OCI-LY7 (cell line): ENCODE measurements around the gene UROD. TPM values are rescaled to one million over a fixed set of nuclear protein-coding genes. Genes with fewer than 3 reads are reported as not detected.
A peak's percentile ranks its signal among the peaks of the same experiment; 100 is the strongest.

ENCODE experiments used
- BruUV-seq: library from RNA; stranded (reverse); fragments of 400-500 nt; replicated peaks from 2 replicates; lab custom pipeline; 2021; lab: Mats Ljungman, UMichigan
- CTCF ChIA-PET: fragments of 300-600 bp; sonication (Branson Sonifier 250); formaldehyde crosslinking; loops from one replicate; lab custom pipeline; 2022; ENCODE audit warnings: antibody characterized with exemption; ENCODE audit not compliant: unreplicated experiment; lab: Charles Lee
- POLR2A ChIA-PET: fragments of 300-600 bp; sonication (Branson Sonifier 250); formaldehyde crosslinking; loops from one replicate; lab custom pipeline; 2022; ENCODE audit warnings: antibody characterized with exemption; lab: Charles Lee
- DNase-seq: peaks from one replicate; pipeline ENCODE4 v3.0.0-alpha.2; 2015; ENCODE audit warnings: low spot score
- H2AFZ ChIP-seq: fragments of 200-600 bp; sonication (generic), shearing (Covaris generic); 2 replicates; pipeline ENCODE4 v1.6.1; 2014; ENCODE audit warnings: mild to moderate bottlenecking, antibody characterized with exemption, low read length, moderate library complexity
- H3K27ac ChIP-seq: fragments of 200-600 bp; sonication (generic); 2 replicates; pipeline ENCODE4 v1.5.1; 2014; ENCODE audit warnings: mixed run types, low read depth, mild to moderate bottlenecking, moderate library complexity, low read length, inconsistent platforms; ENCODE audit not compliant: poor library complexity, severe bottlenecking
- H3K36me3 ChIP-seq: fragments of 200-600 bp; sonication (generic); 2 replicates; pipeline ENCODE4 v1.6.1; 2014; ENCODE audit warnings: mild to moderate bottlenecking, antibody characterized with exemption, low read length, moderate library complexity, mixed read lengths; ENCODE audit not compliant: insufficient read depth
- H3K4me1 ChIP-seq: fragments of 200-600 bp; sonication (generic); 2 replicates; pipeline ENCODE4 v1.5.1; 2014; ENCODE audit warnings: mild to moderate bottlenecking, low read length; ENCODE audit not compliant: insufficient read depth, poor library complexity, severe bottlenecking
- H3K4me2 ChIP-seq: fragments of 200-600 bp; sonication (generic); 2 replicates; pipeline ENCODE4 v1.6.1; 2014; ENCODE audit warnings: mild to moderate bottlenecking, low read length
- H3K4me3 ChIP-seq: fragments of 200-600 bp; sonication (generic); 2 replicates; pipeline ENCODE4 v1.5.1; 2014; ENCODE audit warnings: mild to moderate bottlenecking, low read depth, low read length; ENCODE audit not compliant: poor library complexity, severe bottlenecking
- H3K79me2 ChIP-seq: fragments of 200-600 bp; sonication (generic); 2 replicates; pipeline ENCODE4 v1.6.1; 2016; ENCODE audit warnings: low read depth, mild to moderate bottlenecking, low read length, moderate library complexity, mixed read lengths; ENCODE audit not compliant: insufficient read depth
- H3K9me2 ChIP-seq: fragments of 200-600 bp; sonication (generic); 2 replicates; pipeline ENCODE4 v1.6.1; 2016; ENCODE audit warnings: mild to moderate bottlenecking, low read length, mixed read lengths; ENCODE audit not compliant: insufficient read depth
- H3K9me3 ChIP-seq: fragments of 200-600 bp; sonication (generic); 2 replicates; pipeline ENCODE4 v1.6.1; 2014; ENCODE audit warnings: mild to moderate bottlenecking, mixed run types, low read length, mixed read lengths
- H4K20me1 ChIP-seq: fragments of 200-600 bp; sonication (generic); 2 replicates; pipeline ENCODE4 v1.6.1; 2014; ENCODE audit warnings: mild to moderate bottlenecking, antibody characterized with exemption, low read length, moderate library complexity, mixed read lengths; ENCODE audit not compliant: insufficient read depth
- CTCF ChIP-seq: fragments of 200-600 bp; sonication (generic); conservative IDR thresholded peaks from 2 replicates; pipeline ENCODE4 v1.5.1; 2014; ENCODE audit warnings: mild to moderate bottlenecking, antibody characterized with exemption, low read length, moderate library complexity, mixed read lengths
- EZH2phosphoT487 ChIP-seq: fragments of 200-600 bp; sonication (generic); IDR thresholded peaks from 2 replicates; pipeline ENCODE4 v1.6.1; 2018; ENCODE audit warnings: low read depth, borderline replicate concordance, mild to moderate bottlenecking, mixed run types, antibody characterized with exemption, low read length, moderate library complexity, mixed read lengths
- intact Hi-C: fragments of 100-400 bp; cut with micrococcal nuclease; formaldehyde crosslinking; loops from one replicate; pipeline ENCODE4 v1.10.0; 2022; ENCODE audit not compliant: unreplicated experiment
- total RNA-seq, 2 experiments: library from RNA; depleted of rRNA in 1 of 2; stranded (reverse); fragments of >200 nt in 1 of 2; shearing (Covaris generic) in 1 of 2; gene quantifications; 2 replicates each; pipeline ENCODE4 v1.2.3, GENCODE V29; 2014 to 2022

The UROD gene
- total RNA-seq, 2 experiments from 2014 or later = 61.6 to 73.5 TPM

GRCh38 chr1:45009956-45010854 is 1.8 kb upstream of the UROD start:
- Histone ChIP-seq H3K4me2 (peak overlapping the region; percentile 77), H3K79me2 (peaks cover 6% of the 10 kb centered on the region; the same call in 1 of the 2 replicates), H3K36me3 (peaks cover 29% of the 10 kb centered on the region; the same call in 1 of the 2 replicates), H3K4me3 (peak overlapping the region; percentile 83), H3K4me1 (peaks cover 20% of the 10 kb centered on the region), H4K20me1 (no peaks in the 10 kb centered on the region), H3K27ac (no peak overlapping the region), H2AFZ (peak overlapping the region; percentile 99), H3K9me2 (no peaks in the 10 kb centered on the region), H3K9me3 (no peaks in the 10 kb centered on the region)
- TF ChIP-seq EZH2phosphoT487 (no peak), CTCF (no peak)
- DNase-seq = peak; percentile 31
- POLR2A ChIA-PET = interaction anchor here (0.6 to 2.5 kb wide), 11 partner anchors 8 to 293 kb away, joined by 3 to 24 read pairs (median 5); partner anchors contain the start of genes EIF2B3, PLK3 and RNU5D-1
- intact Hi-C loops = loop anchor here (2.0 to 5.0 kb wide), 4 partner anchors 173 to 289 kb away; partner anchors contain the start of gene ZSWIM5
- BruUV-seq = no TSS peak
- CTCF ChIA-PET = interaction anchor here (0.6 to 1.2 kb wide), 5 partner anchors 11 to 483 kb away, joined by 3 to 4 read pairs (median 3); partner anchors contain the start of gene RPS8

- DNase-seq = peak; percentile 89
- Histone ChIP-seq H4K20me1 (no peaks in the 10 kb centered on the region), H3K4me2 (peak within 1 kb of the TSS; percentile 80), H2AFZ (peak within 1 kb of the TSS; percentile 99), H3K4me1 (peaks cover 20% of the 10 kb centered on the region), H3K79me2 (peaks cover 6% of the 10 kb centered on the region; the same call in 1 of the 2 replicates), H3K9me3 (no peaks in the 10 kb centered on the region), H3K9me2 (no peaks in the 10 kb centered on the region), H3K36me3 (peaks cover 20% of the 10 kb centered on the region; the same call in 1 of the 2 replicates), H3K27ac (peak within 1 kb of the TSS; percentile 49), H3K4me3 (peak within 1 kb of the TSS; percentile 83)
- no peak for TF ChIP-seq CTCF
- TF ChIP-seq EZH2phosphoT487 = no peak
- BruUV-seq = no TSS peak
- intact Hi-C loops = loop anchor here (2.0 to 5.0 kb wide), 4 partner anchors 174 to 290 kb away; partner anchors contain the start of gene ZSWIM5
- CTCF ChIA-PET = interaction anchor here (0.6 to 1.6 kb wide), 8 partner anchors 12 to 482 kb away, joined by 3 to 16 read pairs (median 3); partner anchors contain the start of gene RPS8
- POLR2A ChIA-PET = interaction anchor here (0.6 to 2.5 kb wide), 23 partner anchors 9 to 489 kb away, joined by 3 to 24 read pairs (median 4); partner anchors contain the start of genes CCDC163, EIF2B3, MMACHC and PLK3
Measured at GRCh38 chr1:45010855-45011811, 921 bp upstream of the UROD start, which contains the start of gene HECTD3. TSS of gene HECTD3 (minus strand) at chr1:45011324. CDS start at chr1:45011257, 67 bp downstream.
